ENCODE data around the gene DOCK7.
"Not testable (repeated sequence)": the region's sequence is repeated elsewhere in the genome, so short reads cannot be mapped to it uniquely, and the experiment has no call there.

Gene DOCK7

DNA sequence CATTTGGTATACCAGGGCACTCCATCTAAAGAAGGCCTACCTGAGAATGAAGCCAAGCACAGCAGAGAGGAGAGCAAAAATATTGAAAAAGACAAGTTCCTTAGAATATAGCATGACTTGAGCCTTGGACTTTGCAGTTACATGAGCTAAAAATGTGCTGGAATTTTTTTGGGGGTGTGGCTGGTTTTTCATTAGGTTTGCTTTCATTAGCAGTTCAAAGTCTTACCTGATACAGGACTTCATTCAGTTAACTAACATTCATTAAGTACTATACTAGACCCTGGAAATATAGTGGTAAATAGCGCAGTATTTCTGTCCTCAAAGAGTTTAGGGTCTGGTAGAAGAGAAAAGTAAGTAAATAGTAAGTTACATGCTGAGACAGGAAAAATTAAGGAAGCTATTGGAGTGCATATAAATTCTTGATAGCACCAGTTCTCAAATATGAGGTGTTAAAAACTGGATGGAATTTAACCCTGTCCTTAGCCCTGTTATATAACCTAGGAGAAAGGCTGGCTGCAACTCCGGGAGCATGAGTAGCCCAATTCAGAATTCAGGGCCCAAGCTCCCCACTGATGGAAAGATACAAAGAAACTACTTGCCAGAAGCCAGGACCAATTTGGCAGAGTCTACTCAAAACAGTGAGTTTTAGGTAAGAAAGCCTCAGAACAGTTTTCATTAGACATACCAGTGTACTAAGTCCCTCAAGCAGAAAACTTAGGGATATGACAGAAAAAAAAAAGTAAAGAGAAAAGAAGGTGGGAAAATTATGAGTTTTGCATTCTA is 3.1 kb upstream of the DOCK7 start:
- no peak for DNase-seq (ENCODE audit: low read depth)

DNA sequence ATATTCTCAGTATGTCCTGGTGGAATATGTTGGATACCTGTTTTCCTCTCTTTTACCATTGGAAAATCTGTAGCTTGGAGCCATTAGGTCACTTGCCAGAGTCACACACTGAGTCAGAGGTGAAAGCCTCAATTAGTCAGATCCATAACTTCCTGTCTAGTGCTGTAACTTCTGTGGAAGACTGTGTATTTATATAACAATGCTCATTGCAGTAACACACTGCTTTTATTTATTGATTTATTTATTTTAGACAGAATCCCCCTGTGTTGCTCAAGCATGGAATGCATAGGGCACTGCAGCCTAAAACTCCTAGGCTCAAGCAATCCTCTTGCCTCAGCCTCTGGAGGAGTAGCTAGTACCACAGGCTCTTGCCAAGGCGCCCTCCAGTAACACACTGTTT is 1.3 kb upstream of the DOCK7 start:
- no peak for DNase-seq (ENCODE audit: low read depth)

DNA sequence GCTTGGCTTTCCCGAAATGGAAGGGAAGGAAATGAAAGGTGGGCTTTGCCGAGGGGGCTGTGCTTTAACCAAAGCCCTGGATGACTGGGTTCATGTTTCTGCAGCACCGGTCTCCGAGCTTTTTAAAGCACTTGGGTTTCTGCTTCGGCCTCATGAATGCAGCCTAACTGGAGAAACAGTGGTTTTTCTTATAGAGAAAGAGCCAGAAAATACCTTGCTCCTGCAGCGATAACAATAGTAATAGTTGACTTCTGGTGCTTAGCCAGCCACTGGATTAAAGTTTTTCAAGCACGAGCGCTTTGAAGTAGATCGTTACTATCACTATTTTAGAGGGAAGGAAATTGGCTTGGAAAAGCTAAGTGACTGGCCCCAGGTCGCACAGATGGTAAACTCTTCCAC is 500 bp upstream of the DOCK7 start:
- DNase-seq (ENCODE audit: low read depth), result no peak

DNA sequence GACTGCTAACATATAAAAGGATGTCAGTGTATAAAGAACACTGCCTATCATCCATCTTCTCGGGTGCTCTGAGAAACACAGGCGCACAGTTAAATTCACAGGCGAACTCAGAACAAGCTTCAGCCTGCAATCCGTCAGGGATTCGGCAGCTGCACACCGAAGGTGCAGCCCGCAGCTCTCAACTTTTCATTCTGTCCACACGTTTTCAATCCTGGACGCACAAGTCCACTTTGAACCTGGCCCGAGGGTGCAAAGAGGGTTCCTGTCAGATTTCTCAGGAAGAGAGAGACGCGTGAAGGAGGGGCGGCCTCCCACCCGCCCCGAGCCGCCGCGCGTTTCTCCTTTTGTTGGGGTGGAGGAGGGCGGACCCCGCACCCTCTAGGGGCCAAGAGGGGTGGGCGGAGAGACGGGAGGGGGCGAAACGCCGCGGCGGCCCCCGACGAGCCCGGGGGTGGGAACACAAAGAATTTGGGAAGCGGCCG is 724 bp downstream of the DOCK7 start:
- DNase-seq (ENCODE audit: low read depth), result peak; percentile 1

DNA sequence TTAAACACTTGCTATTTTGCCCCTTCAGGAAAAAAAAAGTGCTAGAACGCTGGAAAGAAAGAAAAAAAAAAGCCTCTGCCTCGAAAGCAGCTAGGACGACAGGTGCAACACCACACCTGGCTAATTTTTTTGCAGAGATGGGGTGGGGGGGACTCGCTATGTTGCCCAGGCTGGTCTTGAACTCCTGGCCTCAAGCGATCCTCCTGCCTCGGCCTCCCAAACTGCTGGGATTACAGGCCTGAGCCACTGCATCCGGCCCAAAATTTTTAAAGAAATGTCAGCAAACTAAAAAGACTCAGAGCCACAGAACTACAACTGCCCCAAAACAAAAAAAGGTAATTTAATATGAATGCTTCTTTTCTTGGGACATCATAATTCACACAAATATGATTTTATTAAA is 1.4 kb downstream of the DOCK7 start:
- DNase-seq (ENCODE audit: low read depth), result no peak

DNA sequence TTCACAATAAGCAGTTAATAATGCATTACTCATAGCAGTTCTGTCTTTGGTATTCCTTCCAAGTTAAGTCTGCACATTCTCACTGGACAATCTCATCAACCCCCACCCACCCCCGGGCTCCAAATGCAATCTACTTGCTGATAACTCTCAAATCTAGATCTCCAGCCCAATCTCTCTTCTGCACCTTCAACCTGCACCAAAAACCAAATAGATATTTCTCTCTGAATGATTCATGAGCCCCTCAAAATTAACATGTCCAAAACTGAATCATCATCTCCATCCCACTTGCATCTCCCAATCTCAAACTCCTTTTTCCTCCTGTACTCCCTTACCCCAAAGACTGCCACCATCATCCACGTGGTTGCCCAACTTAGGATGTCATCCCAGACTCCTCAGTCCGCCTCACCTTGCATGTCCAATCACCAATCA is 2.7 kb downstream of the DOCK7 start:
- no peak for DNase-seq (ENCODE audit: low read depth)

DNA sequence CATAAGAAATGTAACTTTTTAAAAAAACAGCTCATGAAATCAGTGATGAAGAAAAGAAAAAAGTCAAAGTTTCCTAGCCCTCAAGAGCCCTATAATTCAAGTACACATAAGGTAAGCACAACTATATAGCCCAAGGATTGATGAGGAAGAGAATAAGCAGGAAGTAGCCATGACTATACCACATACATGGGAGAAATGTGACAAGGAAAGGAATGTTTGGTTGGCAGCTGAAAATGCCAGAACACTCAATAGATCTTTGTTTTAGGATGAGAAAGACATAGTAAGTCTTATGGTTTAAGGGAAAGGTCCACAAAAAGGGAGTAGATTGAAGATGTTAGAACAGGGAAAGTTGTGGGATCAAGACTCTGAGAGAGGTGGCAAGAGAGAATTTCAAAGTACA is 5.7 kb downstream of the DOCK7 start:
- DNase-seq (ENCODE audit: low read depth), result no peak

DNA sequence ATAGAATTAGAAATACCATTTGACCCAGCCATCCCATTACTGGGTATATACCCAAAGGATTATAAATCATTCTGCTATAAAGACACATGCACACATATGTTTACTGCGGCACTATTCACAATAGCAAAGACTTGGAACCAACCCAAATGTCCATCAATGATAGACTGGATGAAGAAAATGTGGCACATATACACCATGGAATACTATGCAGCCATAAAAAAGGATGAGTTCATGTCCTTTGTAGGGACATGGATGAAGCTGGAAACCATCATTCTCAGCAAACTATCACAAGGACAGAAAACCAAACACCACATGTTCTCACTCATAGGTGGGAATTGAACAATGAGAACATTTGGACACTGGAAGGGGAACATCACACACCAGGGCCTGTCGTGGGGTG is 7.2 kb downstream of the DOCK7 start:
- DNase-seq (ENCODE audit: low read depth), result not testable (repeated sequence)

DNA sequence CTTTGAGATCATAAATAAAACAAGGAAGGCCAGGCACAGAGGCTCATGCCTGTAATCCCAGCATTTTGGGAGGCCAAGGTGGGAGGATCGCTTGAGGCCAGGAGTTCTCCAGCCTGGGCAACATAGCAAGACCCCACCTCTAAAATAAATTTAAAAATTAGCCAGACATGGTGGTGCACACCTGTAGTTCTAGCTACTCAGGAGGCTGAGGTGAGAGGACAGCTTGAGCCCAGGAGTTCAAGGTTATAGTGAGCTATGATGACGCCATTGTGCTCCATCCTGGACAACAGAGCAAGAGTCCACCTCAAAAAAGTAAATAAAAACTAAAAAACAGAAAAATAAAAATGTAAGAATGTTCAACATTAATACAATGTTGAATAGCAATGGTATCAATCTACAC is 10.4 kb downstream of the DOCK7 start:
- DNase-seq (ENCODE audit: low read depth), result not testable (repeated sequence)

DNA sequence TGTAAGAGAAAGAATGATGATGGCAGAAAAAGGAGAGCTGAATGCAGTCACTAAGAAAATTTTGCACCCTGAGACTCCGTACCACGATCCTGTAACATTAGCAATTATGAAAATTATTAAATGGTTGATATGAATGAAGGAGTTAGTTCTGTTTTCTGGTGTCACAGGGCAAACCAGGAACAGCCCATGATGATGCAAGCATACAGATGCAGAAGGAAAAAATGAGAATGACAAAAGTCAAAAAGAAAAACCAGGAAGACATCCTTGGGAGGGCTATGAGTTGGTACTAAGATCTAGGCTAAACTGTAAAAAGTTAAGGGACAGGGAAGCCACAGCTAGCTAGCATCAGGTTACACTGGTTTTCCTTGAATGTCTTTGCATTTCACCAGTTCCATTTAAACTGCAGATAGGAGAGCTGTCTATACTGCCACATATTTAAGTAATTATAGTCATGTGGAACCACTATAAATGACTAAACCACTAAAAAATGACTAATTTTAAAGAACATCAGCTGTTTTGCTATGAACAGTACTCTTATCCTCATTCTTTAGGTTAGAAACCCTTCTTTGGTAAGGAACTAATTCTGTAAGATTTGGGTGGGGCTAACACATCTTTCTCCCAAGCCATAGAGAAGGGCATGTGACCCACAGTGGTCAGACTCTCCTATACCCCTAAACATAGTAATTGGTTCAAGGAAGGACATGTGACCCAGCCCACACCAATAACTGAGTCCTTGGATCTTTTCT is 11.4 kb downstream of the DOCK7 start:
- no peak for DNase-seq (ENCODE audit: low read depth)

DNA sequence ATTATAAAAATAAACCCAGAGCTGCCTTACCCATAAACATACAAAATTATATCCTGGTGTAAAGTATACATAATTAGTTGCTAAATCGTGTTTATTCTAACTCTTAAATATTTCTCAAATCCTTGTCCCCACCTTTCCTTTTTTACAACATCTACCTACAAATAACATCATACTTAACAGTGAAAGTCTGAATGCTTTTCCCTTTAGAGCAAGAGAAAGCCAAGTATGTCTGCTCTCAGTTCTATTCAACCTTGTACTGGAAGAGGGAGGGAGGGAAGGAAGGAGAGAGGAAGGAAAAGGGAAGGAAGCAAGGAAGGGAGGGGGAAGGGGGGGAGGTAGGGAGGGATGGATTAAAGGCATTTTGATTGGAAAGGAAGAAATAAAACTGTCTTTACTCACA is 14.6 kb downstream of the DOCK7 start:
- DNase-seq (ENCODE audit: low read depth), result no peak

DNA sequence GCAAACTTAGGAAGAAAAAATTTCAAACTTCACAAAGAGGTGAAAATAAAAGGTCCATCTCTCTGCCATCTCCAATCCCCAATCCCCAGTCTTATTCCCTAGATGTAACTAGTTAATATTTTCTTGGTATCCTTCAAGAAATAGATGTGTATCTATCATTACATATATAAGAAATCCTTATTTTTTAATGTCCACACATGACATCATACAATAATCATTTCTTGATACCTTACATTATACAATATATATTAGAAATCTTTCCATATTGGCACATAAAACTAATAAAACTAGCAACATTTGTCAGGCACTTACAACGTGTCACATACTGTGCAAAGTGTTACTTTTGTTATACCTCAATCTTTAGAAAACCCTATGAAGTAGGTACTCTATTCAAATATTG is 16.2 kb downstream of the DOCK7 start:
- DNase-seq (ENCODE audit: low read depth), result no peak

DNA sequence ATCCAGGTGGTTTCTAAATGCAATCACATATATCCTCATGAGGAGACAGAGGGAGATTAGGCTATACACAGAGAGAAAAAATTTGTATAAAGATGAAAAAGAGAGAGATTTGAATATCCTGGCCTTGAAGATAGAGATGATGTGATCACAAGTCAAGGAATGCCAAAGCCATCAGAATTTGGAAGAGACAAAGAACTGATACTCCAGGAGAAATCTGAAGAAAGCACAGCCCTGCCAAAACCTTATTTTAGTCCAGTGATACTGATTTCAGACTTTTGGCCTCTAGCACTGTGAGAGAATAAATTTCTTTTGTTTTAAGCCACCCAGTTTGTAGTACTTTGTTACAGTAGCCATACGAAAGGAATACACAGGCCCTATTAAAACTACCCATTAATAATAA is 33.4 kb downstream of the DOCK7 start:
- no peak for DNase-seq (ENCODE audit: low read depth)

DNA sequence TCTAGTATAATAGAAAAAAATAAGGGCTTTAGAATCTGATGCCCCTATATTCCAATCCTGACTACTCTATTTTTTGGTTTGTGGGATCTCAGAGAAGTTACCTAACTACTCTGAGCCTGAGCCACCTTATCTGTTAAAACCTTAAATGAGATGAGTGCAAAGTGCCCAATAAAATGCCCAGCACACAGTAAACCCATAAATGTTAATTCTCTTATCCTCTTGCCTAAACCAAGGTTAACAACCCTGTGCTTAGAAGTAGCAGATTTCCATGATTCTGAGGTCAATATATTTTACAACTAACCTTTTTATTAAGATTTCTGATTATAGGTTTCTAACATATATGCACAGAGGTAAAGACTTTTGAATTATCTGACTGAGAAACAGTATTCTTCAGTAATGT is 35.8 kb downstream of the DOCK7 start:
- DNase-seq (ENCODE audit: low read depth), result no peak

DNA sequence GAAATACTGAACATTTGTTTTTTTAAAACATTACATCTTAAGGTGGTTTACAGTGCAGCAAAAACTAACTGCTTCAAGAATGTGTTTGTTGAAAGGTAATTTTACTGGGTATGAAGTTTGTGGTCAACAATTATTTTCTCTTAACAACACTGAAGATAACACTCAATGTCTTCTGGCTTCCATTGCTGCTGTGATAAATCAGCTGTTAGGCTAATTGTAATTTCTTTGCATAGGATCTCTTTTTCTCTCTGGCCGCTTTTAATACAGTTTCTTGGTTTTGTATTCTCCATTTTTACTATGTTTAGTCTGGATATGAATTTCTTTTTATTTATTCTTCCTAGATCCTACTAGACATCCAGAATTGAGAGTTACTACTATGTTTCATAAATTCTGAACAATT is 44.9 kb downstream of the DOCK7 start:
- DNase-seq (ENCODE audit: low read depth), result no peak

DNA sequence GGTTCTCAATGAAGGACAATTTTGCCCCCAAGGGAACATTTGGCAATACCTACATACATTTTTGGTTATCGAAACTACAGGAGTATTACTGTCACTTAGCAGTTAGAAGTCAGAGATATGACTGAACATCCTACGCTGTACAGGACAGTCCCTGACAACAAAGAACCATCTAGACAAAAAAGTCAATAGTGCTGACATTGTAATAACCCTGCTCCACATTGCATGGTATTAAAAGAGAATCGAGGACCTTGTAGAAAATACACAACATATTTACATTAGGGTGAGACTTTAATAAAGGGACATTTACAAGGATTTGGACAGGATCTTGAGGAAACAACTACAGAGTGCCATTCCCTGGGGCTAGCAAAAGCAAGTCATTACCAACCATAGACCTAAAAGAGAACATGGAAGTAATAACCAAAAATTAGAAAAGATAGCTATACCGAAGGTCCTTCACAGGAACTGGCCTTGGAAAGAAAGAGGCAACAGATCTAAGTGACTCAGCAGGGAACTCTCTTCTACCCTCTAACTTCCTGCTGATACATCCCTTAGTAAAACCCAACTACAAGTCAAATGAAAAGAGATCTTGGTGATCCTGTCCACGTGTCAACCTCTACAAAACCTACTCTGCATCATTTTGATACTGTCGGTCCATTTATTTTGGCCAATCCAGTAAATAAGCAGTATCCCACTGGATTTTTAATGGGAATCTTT is 50.6 kb downstream of the DOCK7 start:
- DNase-seq (ENCODE audit: low read depth), result no peak

DNA sequence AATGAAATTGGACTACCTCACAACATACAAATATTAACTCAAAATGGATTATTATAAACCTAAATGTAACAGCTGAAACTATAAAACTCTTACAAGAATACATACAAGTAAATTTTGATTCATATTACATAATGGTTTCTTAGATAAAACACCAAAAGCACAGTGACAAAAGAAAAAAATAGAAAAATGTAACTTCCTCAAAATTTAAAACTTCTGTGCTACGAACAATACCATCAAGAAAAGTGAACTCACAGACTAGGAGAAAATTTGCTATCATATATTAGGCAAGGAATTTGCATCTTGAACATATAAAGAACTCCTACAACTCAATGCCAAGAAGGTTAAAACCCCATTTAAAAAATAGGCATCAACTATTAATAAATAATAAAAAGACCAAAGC is 59.7 kb downstream of the DOCK7 start:
- DNase-seq (ENCODE audit: low read depth), result no peak

DNA sequence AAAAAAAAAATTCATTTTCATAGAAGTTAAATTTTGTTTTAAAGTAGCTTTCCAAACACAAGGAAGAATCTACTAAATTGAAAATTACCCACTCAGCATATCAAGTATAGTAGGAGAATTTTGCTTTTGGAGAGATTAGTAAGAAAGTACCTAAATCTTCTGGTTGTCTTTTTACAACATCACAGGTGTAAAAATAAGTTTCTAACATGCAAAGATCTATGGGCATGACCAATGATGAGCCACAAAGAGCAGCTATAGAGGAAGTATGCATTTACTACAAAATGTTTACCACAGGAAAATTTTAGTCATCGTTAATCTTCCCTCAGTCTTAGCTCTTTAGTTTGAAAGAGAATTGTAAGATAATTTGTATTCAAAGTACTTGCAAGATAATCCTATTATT is 62.8 kb downstream of the DOCK7 start:
- DNase-seq (ENCODE audit: low read depth), result no peak

DNA sequence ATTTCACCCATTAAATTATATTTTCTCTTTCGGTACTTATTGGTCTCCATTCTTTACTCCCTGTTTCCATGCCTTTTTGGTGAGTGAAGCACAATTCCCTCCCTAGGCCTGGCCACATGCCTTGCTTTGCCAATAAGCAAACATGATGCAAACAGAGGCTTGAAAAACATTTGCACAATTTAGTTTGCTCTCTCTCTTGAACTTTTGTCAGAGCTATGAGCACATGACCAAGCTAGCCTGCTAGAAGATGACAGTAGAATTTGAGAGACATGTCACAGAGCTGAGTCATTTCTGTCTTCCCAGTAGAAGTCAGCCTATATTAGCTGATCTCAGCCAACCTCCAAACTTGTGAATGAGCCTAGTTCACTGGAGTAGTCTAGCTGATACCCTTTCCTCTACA is 66.3 kb downstream of the DOCK7 start:
- DNase-seq (ENCODE audit: low read depth), result no peak

DNA sequence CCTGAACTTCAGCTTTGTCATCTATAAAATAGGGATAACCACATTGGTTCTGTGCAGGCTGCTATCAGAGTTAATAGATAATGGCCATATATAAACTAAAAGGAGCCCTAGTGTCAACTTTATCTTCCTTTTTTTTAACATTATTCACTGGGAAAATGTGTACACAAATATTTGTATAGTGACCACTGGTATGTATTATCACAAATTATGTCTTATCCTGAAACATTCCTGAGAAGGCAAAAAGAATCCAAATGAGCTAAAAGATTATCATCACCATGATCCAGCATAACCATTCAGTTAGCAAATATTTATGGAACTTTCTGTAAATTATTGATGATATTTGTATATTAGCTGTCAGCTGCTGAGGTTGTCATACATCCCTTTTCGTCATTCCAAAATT is 74.3 kb downstream of the DOCK7 start:
- DNase-seq (ENCODE audit: low read depth), result no peak

DNA sequence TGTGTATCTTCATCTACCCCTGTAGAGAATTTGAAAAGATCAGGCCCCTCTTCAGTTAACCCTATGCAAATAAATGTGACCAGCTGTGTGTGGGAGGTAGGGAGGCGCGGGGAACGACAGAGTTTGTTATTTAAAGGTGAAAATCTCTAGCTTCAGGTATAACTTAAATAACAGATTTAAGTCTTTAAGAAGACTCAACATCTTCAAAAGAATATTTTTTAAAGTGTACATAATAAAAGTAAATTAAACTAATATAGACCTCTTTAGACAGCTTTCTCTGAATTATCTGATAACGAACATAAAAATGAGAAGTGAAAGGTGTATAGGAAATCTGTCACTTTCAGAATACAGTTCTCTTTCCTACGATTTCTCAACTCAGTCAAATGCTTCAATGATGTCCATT is 74.9 kb downstream of the DOCK7 start:
- no peak for DNase-seq (ENCODE audit: low read depth)

DNA sequence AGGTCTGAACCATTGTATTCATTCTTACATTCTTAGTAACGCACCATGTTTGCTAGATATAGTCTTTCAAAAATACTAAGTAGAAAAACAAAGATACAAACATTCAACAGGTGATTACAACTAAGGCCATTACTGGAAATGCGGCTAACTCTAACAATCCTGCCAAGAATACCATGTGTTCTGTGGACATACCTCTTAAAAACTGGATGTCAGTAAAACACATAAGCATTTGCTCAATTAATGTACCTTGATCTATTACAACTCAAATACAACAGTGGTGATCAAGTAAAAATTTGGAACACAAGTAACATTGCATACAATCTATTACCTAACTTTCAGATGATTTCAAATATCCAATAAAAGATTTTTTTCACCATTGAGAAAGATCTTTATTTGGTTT is 75.4 kb downstream of the DOCK7 start:
- no peak for DNase-seq (ENCODE audit: low read depth)

DNA sequence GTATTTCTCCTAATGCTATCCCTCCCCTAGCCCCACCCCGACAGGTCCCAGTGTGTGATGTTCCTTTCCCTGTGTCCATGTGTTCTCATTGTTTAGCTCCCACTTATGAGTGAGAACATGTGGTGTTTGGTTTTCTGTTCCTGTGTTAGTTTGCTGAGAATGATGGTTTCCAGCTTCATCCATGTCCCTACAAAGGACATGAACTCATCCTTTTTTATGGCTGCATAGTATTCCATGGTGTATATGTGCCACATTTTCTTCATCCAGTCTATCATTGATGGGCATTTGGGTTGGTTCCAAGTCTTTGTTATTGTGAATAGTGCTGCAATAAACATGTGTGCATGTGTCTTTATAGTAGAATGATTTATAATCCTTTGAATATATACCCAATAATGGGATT is 77.6 kb downstream of the DOCK7 start:
- not testable (repeated sequence) for DNase-seq (ENCODE audit: low read depth)

All from stimulated activated CD8-positive, alpha-beta memory T cell treated with anti-CD3 and anti-CD28 coated beads, Interleukin-7, amount 100 ng/mL, for 24 hours (primary cell).